Posterior vena cava (tissue), 2 donors: ENCODE data around the gene TBX4. TPM values are rescaled to one million over a fixed set of nuclear protein-coding genes. Genes with fewer than 3 reads are reported as not detected.
"Not testable (repeated sequence)": the region's sequence is repeated elsewhere in the genome, so short reads cannot be mapped to it uniquely, and the experiment has no call there.

ENCODE experiments used
- DNase-seq: peaks from one replicate; pipeline ENCODE4 v3.0.0-alpha.2; 2020; ENCODE audit warnings: low spot score
- intact Hi-C, 2 donors: fragments of 100-400 bp; cut with DNase I; formaldehyde crosslinking; loops; one replicate each; pipeline versions ENCODE4 v1.14.1 to v1.14.2; 2022 to 2023
- total RNA-seq, 2 donors: library from RNA; stranded (reverse); fragmentation: NEBNext Ultra II Directional; extraction: Animal tissue kit (Norgen Biotek cat#: 25700); gene quantifications; one replicate each; pipeline ENCODE4 v1.2.1, GENCODE V29; 2021
- donor health status: DM: yes; HTN: yes; CAD: no.
- donor health status: DM: yes; HTN: yes; CAD: no.

The TBX4 gene
- total RNA-seq, 2 donors from 2014 or later: 0.24 TPM; not detected in 1

- DNase-seq: no peak
These were observed 28.1 kb upstream of the TBX4 start for GRCh38 chr17:61423967-61424649.

GRCh38 chr17:61425682-61426481 lies 26.3 kb upstream of the TBX4 start:
- intact Hi-C loops: no loop called here
- no peak for DNase-seq

More at GRCh38 chr17:61423967-61424649, 28.1 kb upstream of the TBX4 start:
- intact Hi-C loops: no loop called here

DNA sequence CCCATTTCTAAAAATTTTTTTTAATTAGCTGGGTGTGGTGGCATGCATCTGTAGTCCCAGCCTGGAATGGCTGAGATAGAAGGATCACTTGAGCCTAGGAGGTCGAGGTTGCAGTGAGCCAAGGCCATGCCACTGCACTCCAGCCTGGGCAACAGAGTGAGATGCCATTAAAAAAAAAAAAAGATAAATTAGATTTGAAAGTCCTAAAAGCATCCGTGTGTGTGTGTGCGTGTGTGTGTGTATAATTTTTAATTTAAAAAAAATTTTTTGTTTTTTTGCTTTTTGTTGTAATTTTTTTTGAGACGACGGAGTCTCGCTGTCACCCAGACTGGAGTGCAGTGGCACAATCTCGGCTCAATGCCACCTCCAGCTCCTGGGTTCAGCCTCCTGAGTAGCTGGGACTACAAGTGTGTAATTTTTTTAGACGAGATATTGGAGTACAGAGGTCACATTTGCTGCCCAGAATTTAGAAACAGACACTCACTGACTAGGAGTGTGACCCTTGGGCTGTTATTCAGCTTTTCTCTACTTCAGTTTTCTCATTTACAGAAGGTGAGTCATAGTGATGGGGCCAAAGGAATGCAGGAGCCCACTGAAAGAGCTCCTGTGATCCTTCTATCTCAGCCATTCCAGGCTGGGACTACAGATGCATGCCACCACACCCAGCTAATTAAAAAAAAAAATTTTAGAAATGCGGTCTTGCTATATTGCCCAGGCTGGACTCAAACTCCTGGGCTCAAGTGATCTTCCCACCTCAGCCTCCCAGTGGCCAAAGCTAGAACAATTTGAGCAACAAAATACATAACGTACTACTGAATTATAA lies 25.5 kb upstream of the TBX4 start:
- intact Hi-C loops: no loop called here
- no peak for DNase-seq

- intact Hi-C loops: no loop called here
- DNase-seq: no peak
These were observed 24.7 kb upstream of the TBX4 start for GRCh38 chr17:61427567-61427966.

DNA sequence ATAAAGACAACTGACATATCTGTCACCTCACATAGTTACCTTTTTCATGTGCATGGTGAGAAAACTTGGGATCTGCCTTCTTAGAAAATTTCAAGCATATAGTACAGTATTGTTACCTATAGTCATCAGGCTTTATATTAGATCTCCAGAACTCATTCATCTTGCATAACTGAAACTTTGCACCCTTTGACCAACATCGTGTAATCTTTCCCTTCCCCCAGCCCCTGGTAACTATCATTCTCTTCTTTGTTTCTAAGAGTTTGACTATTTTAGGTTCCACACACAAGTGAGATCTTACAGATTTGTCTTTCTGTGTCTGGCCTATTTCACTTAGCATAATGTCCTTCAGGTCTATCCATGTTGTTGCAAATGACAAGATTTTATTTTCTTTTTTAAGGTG lies 22.9 kb upstream of the TBX4 start:
- intact Hi-C loops: no loop called here
- no peak for DNase-seq

- DNase-seq, intact Hi-C loops: not testable (repeated sequence)
These were observed 22.4 kb upstream of the TBX4 start for GRCh38 chr17:61429831-61430230.

- intact Hi-C loops: loop anchor here in 1 of 2 donors (2.0 kb wide), 1 partner anchor 69 kb away; no protein-coding TSS in a partner anchor
These were observed 20.5 kb upstream of the TBX4 start for GRCh38 chr17:61431594-61432311.

DNA sequence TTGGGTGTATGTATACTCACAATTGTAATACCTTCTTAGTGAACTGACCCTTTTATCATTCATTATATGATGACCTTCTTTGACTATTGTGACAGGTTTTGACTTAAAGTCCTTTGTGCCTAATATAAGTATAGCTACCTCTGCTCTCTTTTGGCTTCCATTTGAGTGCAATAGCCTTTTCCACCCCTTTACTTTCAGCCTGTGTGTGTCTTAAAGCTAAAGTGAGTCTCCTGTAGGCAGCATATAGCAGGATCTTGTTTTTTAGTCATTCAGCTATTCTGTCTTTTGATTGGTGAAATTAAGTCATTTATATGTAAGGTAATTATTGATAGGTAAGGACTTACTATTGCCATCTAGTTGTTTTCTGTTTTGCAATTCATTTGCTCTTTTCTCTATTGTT lies 15.9 kb upstream of the TBX4 start:
- intact Hi-C loops: no loop called here

More at GRCh38 chr17:61431594-61432311, 20.5 kb upstream of the TBX4 start:
- DNase-seq: no peak

DNA sequence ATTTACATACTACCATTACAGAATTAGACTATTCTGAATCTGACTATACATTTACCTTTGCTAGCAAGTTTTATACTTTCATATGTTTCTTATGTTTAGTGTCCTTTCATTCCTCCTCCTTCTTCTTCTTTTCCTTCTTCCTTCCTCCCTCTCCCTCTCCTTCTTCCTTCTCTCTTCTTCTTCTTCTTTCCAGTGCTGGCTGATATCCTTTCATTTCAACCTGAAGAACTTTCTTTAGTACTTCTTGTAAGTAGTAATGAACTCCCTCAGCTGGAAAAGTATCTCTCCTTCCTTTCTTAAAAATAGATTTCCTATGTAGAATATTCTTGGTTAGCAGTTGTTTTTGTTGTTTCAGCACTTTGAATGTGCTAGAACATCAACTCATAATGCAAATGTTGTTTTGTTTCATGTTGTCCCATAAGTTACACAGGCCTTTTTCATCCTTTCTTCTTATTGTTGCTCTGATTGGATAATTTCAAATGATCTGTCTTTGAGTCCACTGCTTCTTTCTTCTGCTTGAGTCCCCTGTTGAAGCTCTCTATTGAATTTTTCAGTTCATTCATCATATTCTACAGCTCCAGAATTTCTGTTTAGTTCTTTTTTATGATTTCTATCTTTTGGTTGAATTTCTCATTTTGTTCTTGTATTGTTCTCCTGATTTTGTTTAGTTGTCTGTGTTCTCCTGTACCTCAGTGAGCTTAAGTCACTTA lies 15.1 kb upstream of the TBX4 start:
- no peak for DNase-seq
- intact Hi-C loops: no loop called here

More for the DNA sequence above, 15.9 kb upstream of the TBX4 start:
- DNase-seq: no peak

DNA sequence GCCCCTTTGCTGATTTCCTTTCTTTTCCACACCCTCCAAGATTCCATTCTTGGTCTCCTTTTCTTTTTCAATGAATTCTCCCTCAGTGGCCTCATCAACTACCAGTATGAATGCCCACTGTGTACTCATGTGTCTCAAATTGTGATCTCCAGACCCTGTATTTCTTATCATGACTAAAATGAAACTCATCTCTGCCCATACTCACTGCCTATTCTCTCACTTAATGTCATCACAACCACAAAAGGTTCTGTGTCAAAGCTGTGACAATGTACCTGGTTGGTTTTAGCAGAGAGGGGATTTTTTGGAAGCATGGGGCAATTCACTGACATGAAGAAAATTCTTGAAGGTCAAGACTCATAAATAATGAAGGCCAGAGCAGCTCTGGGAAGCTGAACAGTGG lies 11.5 kb upstream of the TBX4 start:
- intact Hi-C loops: no loop called here

DNA sequence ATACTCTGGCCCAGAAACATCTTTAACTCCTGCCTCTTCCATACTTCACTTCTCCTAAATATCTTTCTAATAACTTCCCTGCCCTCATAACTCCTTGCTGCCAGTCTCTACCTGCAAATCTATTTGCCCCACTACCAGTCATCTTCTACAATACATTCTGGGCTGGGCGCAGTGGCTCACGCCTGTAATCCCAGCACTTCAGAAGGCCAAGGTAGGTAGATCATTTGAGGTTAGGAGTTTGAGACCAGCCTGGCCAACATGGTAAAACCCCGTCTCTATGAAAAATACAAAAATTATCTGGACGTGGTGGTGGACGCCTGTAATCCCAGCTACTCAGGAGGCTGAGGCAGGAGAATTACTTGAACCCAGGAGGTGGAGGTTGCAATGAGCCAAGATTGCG lies 10.7 kb upstream of the TBX4 start:
- intact Hi-C loops, DNase-seq: not testable (repeated sequence)

More for the DNA sequence above, 11.5 kb upstream of the TBX4 start:
- no peak for DNase-seq

DNA sequence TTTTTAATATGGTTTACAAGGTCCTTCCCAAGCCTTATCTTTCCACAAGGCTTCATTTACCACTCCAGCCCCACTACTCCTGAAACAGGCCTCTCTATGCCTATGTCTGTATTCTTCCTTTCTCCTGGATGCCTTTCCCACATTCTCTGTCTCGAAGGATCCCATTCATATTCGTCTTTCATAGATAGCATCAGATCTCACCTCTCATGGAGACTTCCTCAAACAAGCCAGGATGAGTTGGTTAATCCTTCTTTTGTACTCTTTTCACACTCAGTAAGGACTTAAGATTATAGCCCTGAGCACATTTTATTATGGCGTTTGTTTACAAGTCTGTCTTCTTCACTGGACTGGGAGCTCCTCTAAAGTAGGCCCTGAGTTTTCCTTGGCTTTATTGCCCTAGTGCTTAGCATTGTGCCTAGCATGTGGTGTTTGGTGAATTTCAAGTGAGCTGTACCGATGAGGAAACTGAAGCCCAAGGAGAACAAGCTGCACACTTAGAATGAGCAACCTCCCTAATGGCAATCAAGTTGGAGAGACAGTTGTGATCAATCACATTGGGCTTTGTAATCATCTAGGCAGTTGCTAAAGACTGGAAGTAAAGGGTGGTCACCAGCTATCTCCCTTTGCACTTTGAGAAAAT lies 10.0 kb upstream of the TBX4 start:
- no peak for DNase-seq

DNA sequence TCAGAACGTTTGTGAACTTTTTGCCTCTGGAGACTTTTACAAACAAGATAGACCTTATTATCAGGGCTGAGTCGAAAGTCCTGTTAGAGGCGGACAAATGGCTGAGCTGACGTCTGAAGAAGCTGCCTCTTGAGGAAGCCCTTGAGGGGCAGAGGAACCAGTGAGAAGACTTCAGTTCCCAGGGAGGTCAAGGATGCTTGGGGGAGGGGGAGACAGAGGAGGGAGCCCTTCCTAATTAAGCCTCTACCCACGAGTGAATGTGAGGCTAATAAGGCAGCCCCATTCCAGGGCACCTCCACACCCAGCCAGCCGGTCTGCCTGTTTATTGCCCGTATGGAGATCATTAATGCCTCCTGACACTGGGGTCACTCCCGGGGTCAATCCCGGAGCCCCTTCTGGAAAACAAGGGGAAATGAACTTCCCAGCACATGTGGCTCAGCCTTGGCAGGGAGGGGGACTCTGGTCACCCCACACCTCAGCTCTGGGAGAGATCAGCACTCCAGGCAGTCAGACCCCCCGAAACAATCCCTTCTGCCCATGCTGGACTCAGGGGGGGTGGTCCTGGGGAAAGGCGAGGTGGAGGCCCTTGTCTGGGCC lies 9.2 kb upstream of the TBX4 start:
- no peak for DNase-seq
- intact Hi-C loops: no loop called here

More for the DNA sequence above, 10.0 kb upstream of the TBX4 start:
- intact Hi-C loops: no loop called here

DNA sequence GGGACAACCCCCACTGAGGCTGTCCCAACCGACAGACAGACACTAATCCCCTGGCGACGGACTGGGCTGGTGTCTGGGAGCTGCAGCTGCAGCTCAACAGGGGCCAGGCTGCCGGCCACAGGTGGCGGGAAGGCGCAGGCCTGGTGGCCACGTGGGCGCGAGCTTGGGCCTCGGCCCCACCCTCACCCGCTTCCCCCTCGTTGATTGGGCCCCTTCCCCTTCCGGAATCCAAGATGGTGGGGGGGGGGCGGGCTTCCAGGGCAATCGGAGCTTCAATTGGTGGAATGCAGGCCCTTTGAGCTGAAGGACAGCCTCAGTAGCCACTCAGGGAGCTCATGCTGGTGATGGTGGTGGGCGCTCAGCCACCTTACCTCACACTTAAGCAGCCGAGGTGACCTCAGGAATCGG lies 8.7 kb upstream of the TBX4 start:
- intact Hi-C loops: no loop called here
- no peak for DNase-seq

DNA sequence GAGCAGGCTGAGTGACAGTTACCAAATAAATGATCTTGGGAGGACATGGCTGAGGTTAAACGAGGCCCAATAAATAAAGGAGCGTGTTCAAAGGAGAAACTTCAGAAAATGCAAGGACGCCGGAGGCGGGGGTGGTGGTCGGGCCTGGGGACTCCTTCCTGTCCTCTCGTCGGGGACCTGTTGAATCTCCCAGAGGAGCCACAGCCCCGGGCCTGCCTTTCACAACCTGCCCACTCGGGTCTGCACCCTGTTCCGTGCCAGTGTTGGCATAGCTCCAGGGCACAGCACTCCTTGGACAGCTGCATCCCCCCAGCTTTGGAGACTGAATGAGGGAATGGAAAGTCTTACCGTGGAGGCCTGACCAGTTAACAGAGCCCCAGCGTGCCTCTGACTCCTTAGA lies 8.1 kb upstream of the TBX4 start:
- no peak for DNase-seq
- intact Hi-C loops: no loop called here

- intact Hi-C loops: no loop called here
- no peak for DNase-seq
These were observed 7.4 kb upstream of the TBX4 start for GRCh38 chr17:61444831-61445230.

DNA sequence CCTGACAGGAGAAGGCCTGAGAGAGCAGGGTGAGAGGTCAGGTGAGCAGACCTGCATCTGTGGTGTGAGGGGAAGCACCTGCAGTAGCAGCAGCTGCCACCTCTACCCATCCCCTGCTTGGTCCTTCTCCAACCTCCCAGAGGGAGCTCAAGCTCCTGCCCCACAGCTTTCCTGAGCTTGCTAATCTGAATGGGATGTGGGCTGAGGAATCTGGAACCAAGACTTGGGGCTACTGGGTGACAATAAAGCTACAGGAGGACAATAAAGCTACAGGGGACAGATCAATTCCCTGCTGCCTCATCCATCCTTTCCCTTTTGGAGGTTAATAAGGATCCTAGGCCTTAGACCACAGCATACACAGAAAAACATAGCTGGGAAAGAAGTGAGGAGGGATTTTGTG lies 4.9 kb upstream of the TBX4 start:
- intact Hi-C loops: no loop called here
- no peak for DNase-seq

- DNase-seq: no peak
- intact Hi-C loops: no loop called here
These were observed 4.2 kb upstream of the TBX4 start for GRCh38 chr17:61448042-61448441.
